Fibroblast of peridontal ligament (primary cell): ENCODE results near the gene GEN1.
"Not testable (repeated sequence)": the region's sequence is repeated elsewhere in the genome, so short reads cannot be mapped to it uniquely, and the experiment has no call there.

Experiments
- DNase-seq: peaks from one replicate; pipeline ENCODE4 v3.0.0-alpha.2; 2010; ENCODE audit errors: extremely low read depth

Gene GEN1

GRCh38 chr2:17823646-17824045 is 69.7 kb downstream of the GEN1 start:
- DNase-seq, result not testable (repeated sequence)

GRCh38 chr2:17827316-17827715 is 73.4 kb downstream of the GEN1 start:
- DNase-seq, result no peak

GRCh38 chr2:17827785-17828184 is 73.8 kb downstream of the GEN1 start:
- DNase-seq, result no peak

- DNase-seq, result peak; percentile 71
These were observed 76.4 kb downstream of the GEN1 start for GRCh38 chr2:17830053-17831034.

- DNase-seq, result no peak
These were observed 81.6 kb downstream of the GEN1 start for GRCh38 chr2:17835516-17835915.
